K562 (cell line): ENCODE measurements around the gene ORC5. TPM values are rescaled to one million over a fixed set of nuclear protein-coding genes. Genes with fewer than 3 reads are reported as not detected.

Experiments used
- CHD7 ChIP-seq: fragments of 200-600 bp; sonication (generic); IDR thresholded peaks from one replicate; pipeline ENCODE4 v1.6.1; 2012; ENCODE audit warnings: mild to moderate bottlenecking, low read depth, low read length, inconsistent platforms
- polyA plus RNA-seq, 8 experiments: library from polyadenylated mRNA; depleted of rRNA in 4 of 8; stranded (reverse) in 5 of 8; unstranded in 3 of 8; fragments of >200 nt; fragmentation: Nextera tagmentation in 2 of 8; fragmentation: Illumina TruSeq in 1 of 8; extraction: Ambion mirVana in 2 of 8; extraction: Trizol in 1 of 8; gene quantifications; 2 replicates each; pipeline versions ENCODE4 v1.2.1 to v1.2.3, GENCODE V29; 2011 to 2014; ENCODE audit warnings: inconsistent platforms in 1 of 8, missing spikeins in 1 of 8
- total RNA-seq, 7 experiments: library from RNA; depleted of rRNA in 6 of 7; stranded (reverse); fragments of >200 nt in 6 of 7; fragmentation: Illumina TruSeq in 2 of 7; extraction: Trizol in 2 of 7; gene quantifications; 2 replicates each; pipeline versions ENCODE4 v1.2.1 to v1.2.3, GENCODE V29; 2011 to 2021; ENCODE audit warnings: low replicate concordance in 1 of 7

The ORC5 gene
- total and polyA plus RNA-seq, 9 of the 15 experiments (the other 6 are each of a cell fraction or from before 2014, with no cell fraction given): 29.8 to 136 (median 54.8) TPM

GRCh38 chr7:104242638-104243037 is 34.8 kb upstream of the ORC5 start (continued):
- no peak for TF ChIP-seq CHD7
